Measurements from ENCODE around the gene VAC14. TPM values are rescaled to one million over a fixed set of nuclear protein-coding genes. Genes with fewer than 3 reads are reported as not detected.

The VAC14 gene
- total RNA-seq, 1 experiment from 2014 or later, result 35.3 TPM

GRCh38 chr16:70701596-70701995 is 99.4 kb downstream of the VAC14 start:
- Histone ChIP-seq H3K27ac (ENCODE audit: low read depth, low read length) (no peak overlapping the region), H3K36me3 (ENCODE audit: control insufficient read depth in 1 of 2, insufficient read depth in 2 of 2, low read length in 2 of 2) (no peaks in the 10 kb centered on the region), H3K9ac (ENCODE audit: low read length) (no peak overlapping the region), H3K9me3 (ENCODE audit: control insufficient read depth in 1 of 2, insufficient read depth in 1 of 2, low read depth in 1 of 2, low read length in 2 of 2) (no peaks in the 10 kb centered on the region), H3K9me2 (ENCODE audit: insufficient read depth) (no peaks in the 10 kb centered on the region), H3K27me3 (ENCODE audit: insufficient read depth, low read length) (no peaks in the 10 kb centered on the region), H4K20me1 (ENCODE audit: insufficient read depth) (no peaks in the 10 kb centered on the region), H3K4me3 (replicated peaks in 1 of 2; ENCODE audit: low read depth in 1 of 2, low read length in 2 of 2) (no peak overlapping the region), H3K4me2 (ENCODE audit: low read length) (no peak overlapping the region), H3K4me1 (ENCODE audit: control insufficient read depth in 1 of 2, insufficient read depth in 2 of 2, low read length in 2 of 2) (peaks cover 23 to 44% of the 10 kb centered on the region in 2 experiments), H2AFZ (ENCODE audit: low read depth, low read length, poor library complexity, severe bottlenecking) (no peak overlapping the region), H3K79me2 (ENCODE audit: insufficient read depth, low read length) (no peaks in the 10 kb centered on the region)
- TF ChIP-seq SRF (IDR thresholded peaks at IDR 0.05; ENCODE audit: low read depth) (no peak), CBX3 (IDR thresholded peaks at IDR 0.05; ENCODE audit: low read depth) (no peak), FOSL1 (IDR thresholded peaks at IDR 0.05; ENCODE audit: low read depth) (no peak), YY1 (IDR thresholded peaks at IDR 0.05; ENCODE audit: extremely low read depth, insufficient replicate concordance, low read depth, low read length) (no peak), ELF1 (IDR thresholded peaks at IDR 0.05; ENCODE audit: borderline replicate concordance, low read depth) (no peak), REST (IDR thresholded peaks at IDR 0.05; ENCODE audit: low read depth) (no peak), SIN3A (IDR thresholded peaks at IDR 0.05; ENCODE audit: low read depth) (no peak), ZNF274 (IDR thresholded peaks at IDR 0.05; ENCODE audit: low read depth, low read length) (no peak), EGR1 (IDR thresholded peaks at IDR 0.05; ENCODE audit: low read depth) (no peak), TCF7L2 (IDR thresholded peaks at IDR 0.05; ENCODE audit: borderline replicate concordance, extremely low read depth, insufficient read depth, insufficient read length) (no peak), EZH2phosphoT487 (IDR thresholded peaks at IDR 0.05; ENCODE audit: borderline replicate concordance) (no peak), RAD21 (IDR thresholded peaks at IDR 0.05; ENCODE audit: low read depth) (no peak)
- TF ChIP-seq, protein P1, sequence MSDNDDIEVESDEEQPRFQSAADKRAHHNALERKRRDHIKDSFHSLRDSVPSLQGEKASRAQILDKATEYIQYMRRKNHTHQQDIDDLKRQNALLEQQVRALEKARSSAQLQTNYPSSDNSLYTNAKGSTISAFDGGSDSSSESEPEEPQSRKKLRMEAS (IDR thresholded peaks at IDR 0.05), result no peak
- no peak for DNase-seq (ENCODE audit: low read depth, low spot score)
- ChIA-PET RAD21 (ENCODE audit: low non-redundant PET in 1 of 2, low total read pairs in 2 of 2, uncharacterized antibody in 2 of 2, unreplicated experiment in 2 of 2) (no interaction called here), POLR2A (no interaction called here), CTCF (no interaction called here)
- intact Hi-C loops (cut with micrococcal nuclease), result no loop called here
- BruUV-seq (replicated peaks), result no TSS peak
- ATAC-seq, result no peak
